ENCODE results near the gene CDC34.

The CDC34 gene

GRCh38 chr19:536031-536880 is 4.7 kb downstream of the CDC34 start:
- peak overlapping the region; percentile 68 for H3K27ac ChIP-seq
- TF ChIP-seq CTCF (conservative IDR thresholded peaks at IDR 0.05) (no peak), ZFX (IDR thresholded peaks at IDR 0.05) (no peak)

GRCh38 chr19:536881-537404 is 5.4 kb downstream of the CDC34 start:
- TF ChIP-seq CTCF (conservative IDR thresholded peaks at IDR 0.05), result no peak
- TF ChIP-seq ZFX (IDR thresholded peaks at IDR 0.05), result no peak
- H3K27ac ChIP-seq, result no peak overlapping the region

- TF ChIP-seq CTCF (conservative IDR thresholded peaks at IDR 0.05) (no peak), ZFX (IDR thresholded peaks at IDR 0.05) (no peak)
- no peak overlapping the region for H3K27ac ChIP-seq
Measured at GRCh38 chr19:538641-539428, 7.3 kb downstream of the CDC34 start.

GRCh38 chr19:539429-540030 is 8.0 kb downstream of the CDC34 start:
- H3K27ac ChIP-seq, result no peak overlapping the region
- TF ChIP-seq CTCF (conservative IDR thresholded peaks at IDR 0.05), result no peak
- no peak for TF ChIP-seq ZFX (IDR thresholded peaks at IDR 0.05)

GRCh38 chr19:540867-541637 is 9.5 kb downstream of the CDC34 start:
- no peak for TF ChIP-seq CTCF (conservative IDR thresholded peaks at IDR 0.05)
- no peak for TF ChIP-seq ZFX (IDR thresholded peaks at IDR 0.05)
- no peak overlapping the region for H3K27ac ChIP-seq

- TF ChIP-seq CTCF (conservative IDR thresholded peaks at IDR 0.05) (no peak), ZFX (IDR thresholded peaks at IDR 0.05) (no peak)
Measured at GRCh38 chr19:541699-542098, 10.1 kb downstream of the CDC34 start.

More at GRCh38 chr19:541699-542098, 10.1 kb downstream of the CDC34 start:
- no peak overlapping the region for H3K27ac ChIP-seq
